Measurements from ENCODE around the gene CALCOCO2.
"Not testable (repeated sequence)": the region's sequence is repeated elsewhere in the genome, so short reads cannot be mapped to it uniquely, and the experiment has no call there.

CALCOCO2 gene

DNA sequence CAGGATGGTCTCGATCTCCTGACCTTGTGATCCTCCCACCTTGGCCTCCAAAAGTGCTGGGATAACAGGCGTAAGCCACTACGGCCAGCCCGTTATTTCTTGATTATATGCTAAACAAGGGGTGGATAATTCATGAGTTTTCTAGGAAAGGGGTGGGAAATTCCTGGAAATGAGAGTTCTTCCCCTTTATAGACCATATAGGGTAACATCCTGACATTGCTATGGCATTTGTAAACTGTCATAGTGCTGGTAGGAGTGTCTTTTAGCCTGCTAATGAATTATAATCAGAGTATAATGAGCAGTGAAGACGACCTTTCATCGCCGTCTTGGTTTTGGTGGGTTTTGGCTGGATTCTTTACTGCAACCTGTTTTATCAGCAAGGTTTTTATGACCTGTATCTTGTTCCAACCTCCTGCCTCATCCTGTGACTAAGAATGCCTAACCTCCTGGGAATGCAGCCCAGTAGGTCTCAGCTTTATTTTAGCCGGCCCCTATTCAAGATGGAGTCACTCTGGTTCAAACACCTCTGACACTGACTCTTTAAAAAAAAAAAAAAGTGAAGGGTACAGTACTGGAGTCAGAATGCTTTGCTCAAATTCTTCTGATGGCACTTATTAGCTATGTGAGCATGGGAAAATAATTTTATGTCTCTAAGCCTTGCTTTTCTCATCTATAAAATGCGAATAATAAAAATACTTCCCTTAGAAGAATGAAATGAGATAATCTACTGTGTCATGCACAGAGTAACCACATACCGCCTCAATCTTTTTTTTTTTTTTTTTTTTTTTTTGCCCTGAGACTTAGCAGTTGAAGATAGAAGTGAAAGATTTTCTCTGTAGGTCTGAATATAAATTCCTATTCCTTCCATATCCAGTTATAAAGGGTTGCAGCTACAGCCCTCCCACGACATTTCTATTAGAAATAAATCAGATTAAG, 5.1 kb upstream of the CALCOCO2 start:
- DNase-seq, result no peak

DNA sequence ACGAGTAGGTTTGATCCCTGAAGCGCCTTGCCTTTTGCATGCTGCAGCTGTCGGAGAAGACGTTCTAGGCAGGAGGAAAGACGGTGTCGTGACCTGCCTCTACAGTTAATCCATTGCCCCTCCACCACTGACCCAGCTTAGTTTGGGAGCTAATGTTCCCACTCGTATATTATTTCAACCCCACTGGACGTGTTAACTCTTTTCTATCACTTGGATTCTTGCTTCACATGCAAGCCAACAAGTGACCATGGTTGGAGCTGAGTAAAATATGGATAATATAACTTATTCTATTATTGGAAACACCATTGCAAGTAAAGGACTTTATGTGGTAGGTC, 681 bp downstream of the CALCOCO2 start:
- no peak for DNase-seq

- DNase-seq, result no peak
Measured at GRCh38 chr17:48834973-48835372, 4.1 kb downstream of the CALCOCO2 start.

DNA sequence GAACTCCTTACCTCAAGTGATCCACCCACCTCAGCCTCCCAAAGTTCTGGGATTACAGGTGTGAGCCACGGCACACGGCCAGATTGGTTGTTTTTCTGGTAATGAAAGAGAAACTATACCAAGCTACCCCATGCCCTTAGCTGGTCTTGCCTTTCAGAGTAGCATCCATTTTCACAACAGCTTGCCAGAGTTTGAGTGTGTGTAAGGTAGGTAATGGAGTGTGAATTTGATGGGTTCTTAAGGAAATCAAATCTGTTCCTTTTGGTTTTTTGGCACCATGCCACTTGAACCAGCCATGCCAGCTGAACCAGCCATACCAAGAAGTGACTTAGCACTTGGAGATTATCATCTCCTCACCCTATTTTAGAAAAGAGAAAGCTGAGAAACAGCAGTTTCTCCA, 5.1 kb downstream of the CALCOCO2 start:
- no peak for DNase-seq

DNA sequence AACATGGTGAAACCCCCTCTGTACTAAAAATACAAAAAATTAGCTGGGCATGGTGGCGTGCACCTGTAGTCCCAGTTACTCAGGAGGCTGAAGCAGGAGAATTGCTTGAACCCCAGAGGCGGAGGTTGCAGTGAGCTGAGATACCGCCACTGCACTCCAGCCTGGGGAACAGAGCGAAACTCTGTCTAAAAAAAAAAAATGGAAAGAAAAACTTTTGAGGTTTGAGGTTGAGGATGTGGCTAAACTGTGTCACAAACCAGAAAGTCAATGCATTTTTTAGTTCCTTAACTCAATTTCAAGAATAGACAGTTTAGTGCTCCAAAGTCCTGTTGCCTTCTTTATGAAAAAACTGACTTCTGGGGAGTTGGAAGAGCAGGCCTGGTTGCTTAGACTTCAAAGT, 6.6 kb downstream of the CALCOCO2 start:
- not testable (repeated sequence) for DNase-seq

- no peak for DNase-seq
Measured at GRCh38 chr17:48840441-48840840, 9.6 kb downstream of the CALCOCO2 start.

GRCh38 chr17:48841395-48841831, 10.6 kb downstream of the CALCOCO2 start:
- no peak for DNase-seq

DNA sequence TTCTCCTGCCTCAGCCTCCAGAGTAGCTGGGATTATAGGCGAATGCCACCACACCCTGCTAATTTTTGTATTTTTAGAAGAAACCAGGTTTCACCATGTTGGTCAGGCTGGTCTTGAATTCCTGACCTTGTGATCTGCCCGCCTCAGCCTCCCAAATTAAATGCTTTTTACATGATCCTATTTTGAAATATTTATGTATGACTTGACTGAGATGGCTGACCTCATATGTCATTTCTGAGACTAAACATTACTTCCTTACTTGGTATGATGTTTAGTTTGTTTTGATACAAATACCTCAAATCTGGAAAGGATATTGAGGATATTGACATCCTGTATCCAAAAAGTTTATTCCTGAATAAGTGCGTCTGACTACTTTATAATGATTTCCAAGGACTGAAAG, 11.9 kb downstream of the CALCOCO2 start:
- no peak for DNase-seq

- DNase-seq, result no peak
Measured at GRCh38 chr17:48843187-48843900, 12.5 kb downstream of the CALCOCO2 start.

DNA sequence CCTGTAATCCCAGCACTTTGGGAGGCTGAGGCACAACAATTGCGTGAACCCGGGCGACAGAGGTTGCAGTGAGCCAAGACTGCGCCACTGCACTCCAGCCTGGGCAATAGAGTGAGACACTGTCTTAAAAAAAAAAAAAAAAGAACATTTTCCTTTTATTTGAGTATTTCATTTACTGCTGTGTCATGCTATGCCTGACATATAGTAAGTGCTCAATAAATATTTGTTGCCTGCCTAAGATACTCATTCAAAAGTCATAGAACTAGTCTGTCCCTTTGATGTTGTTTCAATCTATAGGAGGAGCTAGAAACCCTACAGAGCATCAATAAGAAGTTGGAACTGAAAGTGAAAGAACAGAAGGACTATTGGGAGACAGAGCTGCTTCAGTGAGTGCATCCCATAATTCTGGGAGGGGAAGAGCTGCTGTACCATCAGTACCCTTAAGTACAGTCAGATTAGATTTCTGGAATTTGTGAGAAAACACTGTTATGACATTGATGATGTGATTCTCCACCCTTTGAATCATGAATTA, 20.0 kb downstream of the CALCOCO2 start:
- DNase-seq, result no peak

- no peak for DNase-seq
Measured at GRCh38 chr17:48854774-48855476, 24.1 kb downstream of the CALCOCO2 start.

DNA sequence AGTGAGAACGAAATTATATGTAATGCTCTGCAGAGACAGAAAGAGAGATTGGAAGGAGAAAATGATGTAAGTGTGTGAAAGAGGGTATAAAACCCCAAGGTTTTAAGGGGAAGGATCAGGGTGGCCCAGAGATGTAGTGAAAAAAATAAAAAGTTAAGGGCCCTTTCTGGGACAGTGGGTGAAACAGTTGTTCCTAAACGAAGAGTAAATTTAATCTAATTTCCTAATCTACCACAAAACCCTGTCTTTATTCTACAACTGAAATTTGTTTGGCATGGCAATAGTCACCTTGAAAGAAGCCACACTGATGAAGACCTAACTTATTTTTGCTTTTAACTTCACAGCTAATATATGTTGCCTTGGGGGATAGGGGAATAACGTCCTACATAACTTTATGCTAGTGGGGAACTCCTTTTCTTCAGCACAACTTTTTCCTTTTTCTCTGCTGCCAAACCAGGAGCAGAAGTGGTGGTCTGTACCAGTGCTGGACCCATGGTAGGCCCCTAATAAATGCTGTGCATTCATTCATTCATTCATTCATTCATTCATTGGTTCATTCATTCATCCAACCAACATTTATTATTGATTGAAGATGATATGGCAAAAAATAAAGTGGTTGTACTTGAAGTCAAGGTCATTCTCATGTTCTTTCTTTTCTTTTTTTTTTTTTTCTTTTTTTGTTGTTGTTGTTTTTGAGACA, 25.4 kb downstream of the CALCOCO2 start:
- no peak for DNase-seq

GRCh38 chr17:48860034-48860433, 29.2 kb downstream of the CALCOCO2 start:
- no peak for DNase-seq

DNA sequence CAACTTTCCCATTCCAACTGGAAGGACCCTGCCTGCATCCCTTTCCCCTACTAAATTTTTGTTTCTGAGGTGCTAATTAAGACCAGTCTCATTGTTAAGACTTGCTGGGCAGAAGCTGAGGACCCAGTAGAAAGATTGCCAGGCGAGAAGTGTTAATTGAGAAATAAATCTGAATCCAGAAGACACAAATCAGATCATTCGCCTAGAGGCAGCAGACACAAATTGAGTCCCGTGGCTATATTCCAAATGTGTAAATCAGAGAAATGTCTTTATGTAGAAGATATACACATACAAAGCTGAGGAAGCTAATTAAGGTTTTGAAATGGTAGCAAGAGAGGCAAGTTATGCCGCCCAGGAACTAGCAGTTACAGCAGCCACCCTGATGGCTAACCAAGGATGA, 29.6 kb downstream of the CALCOCO2 start:
- no peak for DNase-seq

- no peak for DNase-seq
Measured at GRCh38 chr17:48868916-48869500, 38.2 kb downstream of the CALCOCO2 start.

DNA sequence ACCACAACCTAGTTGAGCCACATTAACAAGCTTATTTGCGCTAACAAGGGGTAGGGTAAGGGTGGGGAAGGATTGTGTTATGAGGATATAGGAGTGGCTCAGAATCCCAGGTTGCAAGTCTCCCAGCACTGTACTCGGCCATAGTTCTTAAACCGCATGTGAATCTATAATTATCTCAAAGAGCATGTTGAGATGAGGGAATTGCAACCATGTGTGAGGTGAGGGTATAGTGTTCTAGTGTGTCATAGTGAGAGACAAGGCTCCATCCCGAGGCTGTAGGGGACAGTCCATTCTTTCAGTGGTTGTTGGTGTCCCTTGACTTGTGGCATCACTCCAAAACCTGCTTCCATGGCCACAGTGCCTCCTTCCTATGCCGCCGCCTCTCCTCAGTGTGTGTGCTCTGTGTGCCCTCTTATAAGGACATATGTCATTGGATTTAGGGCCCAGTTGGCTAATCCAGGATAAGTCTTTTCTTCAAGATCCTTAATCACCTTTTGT, 39.0 kb downstream of the CALCOCO2 start:
- DNase-seq, result no peak

- no peak for DNase-seq
Measured at GRCh38 chr17:48871035-48871550, 40.3 kb downstream of the CALCOCO2 start.

- DNase-seq, result no peak
Measured at GRCh38 chr17:48871551-48872351, 40.9 kb downstream of the CALCOCO2 start.

DNA sequence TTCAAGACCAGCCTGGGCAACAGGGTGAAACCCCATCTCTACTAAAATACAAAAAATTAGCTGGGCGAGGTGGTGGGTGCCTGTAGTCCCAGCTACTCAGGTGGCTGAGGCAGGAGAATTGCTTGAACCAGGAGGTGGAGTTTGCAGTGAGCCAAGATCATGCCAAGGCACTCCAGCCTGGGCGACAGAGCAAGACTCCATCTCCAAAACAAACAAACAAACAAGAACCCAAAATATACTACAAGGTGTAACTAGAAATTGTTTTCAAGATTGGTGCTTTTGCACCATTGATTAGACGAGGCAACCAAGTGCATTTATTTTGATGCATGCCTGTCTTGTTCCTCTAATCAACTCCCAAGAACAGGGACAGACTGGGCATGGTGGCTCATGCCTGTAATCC, 41.6 kb downstream of the CALCOCO2 start:
- DNase-seq, result not testable (repeated sequence)

DNA sequence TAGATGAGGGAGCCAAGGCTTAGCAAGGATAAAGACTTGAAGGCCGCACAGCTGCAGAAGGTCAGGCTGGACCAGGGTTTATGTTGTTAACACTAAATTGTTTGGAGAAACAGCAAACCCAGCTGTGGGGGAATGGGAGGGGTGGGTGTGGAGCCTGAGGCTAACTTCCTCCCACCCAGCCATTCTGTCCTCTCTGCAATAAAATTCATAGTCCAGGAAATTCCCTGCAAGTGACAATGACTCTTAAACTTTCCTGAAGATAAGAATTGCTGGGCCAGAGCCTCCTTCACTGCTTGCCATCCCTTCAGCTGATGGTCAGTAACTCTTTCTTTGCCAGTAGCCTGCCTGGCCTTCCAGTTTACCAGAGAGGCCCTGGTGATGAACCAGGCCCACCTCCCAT, 42.4 kb downstream of the CALCOCO2 start:
- no peak for DNase-seq
